Mucosa of stomach (tissue), 1 donor: Measurements from ENCODE around the gene DAP3.
A peak's percentile ranks its signal among the peaks of the same experiment; 100 is the strongest.
"Not testable (repeated sequence)": the region's sequence is repeated elsewhere in the genome, so short reads cannot be mapped to it uniquely, and the experiment has no call there.

Experiments used
- H3K27me3 ChIP-seq: one replicate; pipeline ENCODE4 v1.7.0; 2013; ENCODE audit warnings: mild to moderate bottlenecking, low read length; ENCODE audit not compliant: control insufficient read depth, insufficient read depth
- H3K36me3 ChIP-seq: one replicate; pipeline ENCODE4 v1.7.0; 2013; ENCODE audit warnings: low read length; ENCODE audit not compliant: control insufficient read depth, insufficient read depth
- H3K4me1 ChIP-seq: one replicate; pipeline ENCODE4 v1.7.0; 2013; ENCODE audit warnings: mild to moderate bottlenecking, low read length; ENCODE audit not compliant: control insufficient read depth, insufficient read depth
- H3K4me3 ChIP-seq: one replicate; pipeline ENCODE4 v1.7.0; 2013; ENCODE audit warnings: low read length
- H3K9ac ChIP-seq: one replicate; pipeline ENCODE4 v1.7.0; 2013; ENCODE audit warnings: mild to moderate bottlenecking, low read length, moderate library complexity
- H3K9me3 ChIP-seq: one replicate; pipeline ENCODE4 v1.7.0; 2013; ENCODE audit warnings: mild to moderate bottlenecking, low read length, moderate library complexity; ENCODE audit not compliant: control insufficient read depth
- donor health status: Pancreatic carcinoma.

DAP3 gene

DNA sequence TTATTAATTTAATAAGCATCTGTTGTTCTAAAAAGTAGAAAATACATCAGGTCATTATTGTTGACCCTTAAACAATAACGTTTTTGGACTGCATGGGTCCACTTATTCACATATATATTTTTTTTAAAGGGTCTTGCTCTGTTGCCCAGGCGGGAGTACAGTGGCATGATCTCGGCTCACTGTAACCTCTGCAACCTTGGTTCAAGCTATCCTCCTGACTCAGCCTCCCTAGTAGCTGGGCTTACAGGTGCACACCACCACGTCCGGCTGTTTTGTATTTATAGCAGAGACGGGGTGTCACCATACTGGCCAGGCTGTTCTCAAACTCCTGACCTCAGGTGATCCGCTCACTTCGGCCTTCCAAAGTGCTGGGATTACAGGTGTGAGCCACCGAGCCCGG lies 53.0 kb downstream of the DAP3 start:
- Histone ChIP-seq H3K4me1 (no peaks in the 10 kb centered on the region), H3K4me3 (no peak overlapping the region), H3K9ac (no peak overlapping the region), H3K27me3 (no peaks in the 10 kb centered on the region), H3K36me3 (no peaks in the 10 kb centered on the region), H3K9me3 (no peaks in the 10 kb centered on the region)

DNA sequence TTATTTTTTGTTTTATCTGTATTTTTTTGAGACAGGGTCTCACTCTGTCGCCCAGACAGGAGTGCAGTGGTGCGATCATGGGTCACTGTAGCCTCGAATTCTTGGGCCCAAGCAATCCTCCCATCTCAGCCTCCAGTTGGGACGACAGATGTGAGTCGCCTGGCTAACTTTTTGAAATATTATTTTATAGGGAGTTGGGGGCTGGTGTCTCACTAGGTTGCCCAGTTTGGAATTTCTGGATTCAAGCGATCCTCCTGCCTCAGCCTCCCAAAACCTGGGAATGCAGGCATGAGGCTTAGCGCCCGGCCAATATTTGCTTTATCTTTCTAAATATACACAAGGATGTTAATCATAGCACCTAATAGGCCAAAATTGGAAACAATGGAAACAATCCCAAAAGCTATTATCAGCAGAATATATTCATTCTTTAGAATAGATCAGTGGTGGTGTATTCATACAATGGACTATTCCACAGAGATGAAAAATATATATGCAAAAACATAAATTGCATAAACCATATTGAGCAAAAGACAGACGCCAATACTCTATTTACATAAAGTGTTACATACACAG lies 55.9 kb downstream of the DAP3 start:
- H3K27me3 ChIP-seq = no peaks in the 10 kb centered on the region
- peak overlapping the region; percentile 61 for H3K9ac ChIP-seq
- no peaks in the 10 kb centered on the region for H3K9me3 ChIP-seq
- peak overlapping the region; percentile 78 for H3K4me3 ChIP-seq
- H3K36me3 ChIP-seq = no peaks in the 10 kb centered on the region
- H3K4me1 ChIP-seq = no peaks in the 10 kb centered on the region

DNA sequence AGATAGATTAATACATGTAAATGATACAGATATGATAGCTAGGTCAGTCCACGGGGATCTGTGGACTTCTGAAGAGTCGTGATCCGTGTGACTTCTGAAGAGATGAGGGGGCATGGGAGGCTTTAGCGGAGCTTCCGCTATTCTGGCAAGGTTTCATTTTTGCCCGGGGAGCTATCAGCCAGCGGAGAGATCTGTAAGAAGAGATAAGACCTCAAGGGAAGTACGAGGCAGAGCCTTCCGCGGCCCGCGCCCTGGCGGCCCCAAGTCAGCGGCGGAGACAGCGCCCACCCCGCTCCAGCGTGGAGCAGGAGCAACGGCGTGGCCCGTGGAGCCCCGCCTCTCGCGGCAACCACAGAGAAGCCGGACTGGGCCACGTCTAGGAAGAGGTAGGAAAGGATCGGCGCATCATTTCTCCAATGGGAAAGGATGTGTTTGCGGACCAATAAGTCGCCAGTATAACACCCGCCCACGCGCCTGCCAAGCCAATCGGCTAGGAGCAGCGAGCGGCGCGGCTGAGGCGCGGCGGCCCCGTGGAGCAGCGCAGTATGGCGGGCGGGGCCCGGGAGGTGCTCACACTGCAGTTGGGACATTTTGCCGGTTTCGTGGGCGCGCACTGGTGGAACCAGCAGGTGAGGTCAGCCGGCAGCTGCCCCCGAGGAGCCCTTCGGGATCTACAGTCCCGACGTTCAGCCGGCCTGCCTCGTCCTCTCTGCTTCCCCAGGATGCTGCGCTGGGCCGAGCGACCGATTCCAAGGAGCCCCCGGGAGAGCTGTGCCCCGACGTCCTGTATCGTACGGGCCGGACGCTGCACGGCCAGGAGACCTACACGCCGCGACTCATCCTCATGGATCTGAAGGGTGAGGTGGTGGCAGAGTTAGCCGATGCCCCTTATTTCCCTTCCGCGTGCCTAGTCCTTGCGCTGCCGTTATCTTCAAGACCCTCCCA lies 56.7 kb downstream of the DAP3 start:
- not testable (repeated sequence) for H3K9me3 ChIP-seq, H3K36me3 ChIP-seq, H3K4me1 ChIP-seq, H3K27me3 ChIP-seq
- H3K9ac ChIP-seq = peak overlapping the region; percentile 61
- H3K4me3 ChIP-seq = peak overlapping the region; percentile 78

DNA sequence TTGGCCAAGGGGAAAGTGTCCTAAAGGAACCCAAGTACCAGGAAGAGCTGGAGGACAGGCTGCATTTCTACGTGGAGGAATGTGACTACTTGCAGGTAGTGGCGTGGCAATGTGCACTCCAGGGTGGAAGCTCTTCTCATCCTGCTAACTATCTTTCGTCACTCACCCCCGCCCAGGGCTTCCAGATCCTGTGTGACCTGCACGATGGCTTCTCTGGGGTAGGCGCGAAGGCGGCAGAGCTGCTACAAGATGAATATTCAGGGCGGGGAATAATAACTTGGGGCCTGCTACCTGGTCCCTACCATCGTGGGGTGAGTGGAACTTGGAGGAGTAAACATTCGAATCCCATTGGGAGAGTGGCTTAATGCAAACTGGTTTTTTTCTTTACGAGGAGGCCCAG lies 58.7 kb downstream of the DAP3 start:
- H3K4me3 ChIP-seq, H3K4me1 ChIP-seq, H3K36me3 ChIP-seq, H3K27me3 ChIP-seq, H3K9me3 ChIP-seq, H3K9ac ChIP-seq: not testable (repeated sequence)

DNA sequence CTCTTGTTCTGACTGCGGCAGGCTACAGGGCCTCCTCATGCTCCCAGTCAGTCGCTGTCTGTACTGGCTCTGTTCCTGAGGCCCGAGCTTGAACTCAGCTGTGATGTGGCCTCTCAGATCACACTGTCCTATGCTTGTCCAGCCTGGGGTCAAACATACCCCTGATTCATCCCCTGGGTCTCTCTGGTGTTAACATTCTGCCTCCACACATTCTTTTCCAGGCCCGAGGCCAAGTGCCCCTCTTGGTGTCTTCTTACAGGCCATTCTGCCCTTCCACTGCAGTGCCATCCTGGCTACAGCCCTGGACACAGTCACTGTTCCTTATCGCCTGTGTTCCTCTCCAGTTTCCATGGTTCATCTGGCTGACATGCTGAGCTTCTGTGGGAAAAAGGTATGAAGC lies 59.2 kb downstream of the DAP3 start:
- H3K27me3 ChIP-seq, H3K9ac ChIP-seq, H3K36me3 ChIP-seq, H3K4me1 ChIP-seq, H3K4me3 ChIP-seq, H3K9me3 ChIP-seq: not testable (repeated sequence)

DNA sequence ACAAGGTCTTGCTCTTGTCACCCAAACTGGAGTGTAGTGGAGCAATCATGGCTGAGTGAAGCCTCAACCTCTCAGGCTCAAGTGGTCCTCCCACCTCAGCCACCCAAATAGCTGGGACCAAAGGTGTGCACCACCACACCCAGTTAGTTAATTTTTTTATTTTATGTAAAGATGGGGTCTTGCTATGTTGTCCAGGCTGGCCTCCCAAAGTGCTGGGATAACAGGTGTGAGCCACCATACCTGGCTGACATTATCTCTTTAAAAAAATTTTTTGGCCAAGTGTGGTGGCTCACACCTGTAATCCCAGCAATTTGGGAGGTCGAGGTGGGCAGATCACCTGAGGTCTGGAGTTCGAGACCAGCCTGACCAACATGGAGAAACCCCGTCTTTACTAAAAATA lies 70.1 kb downstream of the DAP3 start:
- not testable (repeated sequence) for H3K4me3 ChIP-seq, H3K4me1 ChIP-seq, H3K36me3 ChIP-seq, H3K9me3 ChIP-seq, H3K9ac ChIP-seq, H3K27me3 ChIP-seq

DNA sequence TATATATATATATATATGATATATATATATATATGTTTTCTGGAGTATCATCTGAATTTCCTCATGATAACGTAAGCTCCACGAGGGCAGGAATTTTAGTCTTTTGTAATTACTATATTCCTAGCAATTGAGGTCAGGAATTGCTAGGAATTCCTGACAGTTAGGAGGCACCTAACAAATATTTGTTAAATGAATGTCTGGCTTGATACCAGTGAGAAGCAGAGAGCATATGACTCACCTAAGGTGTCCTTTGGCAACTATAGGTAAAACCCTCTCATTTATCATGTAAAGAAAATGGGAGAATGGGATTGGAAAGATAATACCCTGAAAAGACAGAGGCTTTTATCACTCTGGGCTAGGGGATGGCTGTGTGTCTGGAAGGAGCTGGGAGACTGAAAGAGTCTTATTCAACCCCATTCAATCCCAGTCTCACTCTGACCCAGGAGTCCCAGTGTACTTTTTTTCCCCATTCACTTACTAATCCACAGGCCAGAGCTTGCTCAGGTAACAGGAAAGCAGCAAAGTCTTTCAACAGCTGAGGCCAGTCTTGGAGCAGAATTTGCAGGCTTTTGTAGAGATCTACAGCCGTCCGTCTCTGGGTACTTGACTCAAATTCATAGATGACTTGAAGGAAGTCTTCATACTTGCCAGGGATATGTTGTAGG lies 71.2 kb downstream of the DAP3 start:
- H3K36me3 ChIP-seq = peaks cover 8% of the 10 kb centered on the region
- H3K4me1 ChIP-seq = no peaks in the 10 kb centered on the region
- no peak overlapping the region for H3K9ac ChIP-seq
- H3K27me3 ChIP-seq = no peaks in the 10 kb centered on the region
- H3K4me3 ChIP-seq = no peak overlapping the region
- no peaks in the 10 kb centered on the region for H3K9me3 ChIP-seq

DNA sequence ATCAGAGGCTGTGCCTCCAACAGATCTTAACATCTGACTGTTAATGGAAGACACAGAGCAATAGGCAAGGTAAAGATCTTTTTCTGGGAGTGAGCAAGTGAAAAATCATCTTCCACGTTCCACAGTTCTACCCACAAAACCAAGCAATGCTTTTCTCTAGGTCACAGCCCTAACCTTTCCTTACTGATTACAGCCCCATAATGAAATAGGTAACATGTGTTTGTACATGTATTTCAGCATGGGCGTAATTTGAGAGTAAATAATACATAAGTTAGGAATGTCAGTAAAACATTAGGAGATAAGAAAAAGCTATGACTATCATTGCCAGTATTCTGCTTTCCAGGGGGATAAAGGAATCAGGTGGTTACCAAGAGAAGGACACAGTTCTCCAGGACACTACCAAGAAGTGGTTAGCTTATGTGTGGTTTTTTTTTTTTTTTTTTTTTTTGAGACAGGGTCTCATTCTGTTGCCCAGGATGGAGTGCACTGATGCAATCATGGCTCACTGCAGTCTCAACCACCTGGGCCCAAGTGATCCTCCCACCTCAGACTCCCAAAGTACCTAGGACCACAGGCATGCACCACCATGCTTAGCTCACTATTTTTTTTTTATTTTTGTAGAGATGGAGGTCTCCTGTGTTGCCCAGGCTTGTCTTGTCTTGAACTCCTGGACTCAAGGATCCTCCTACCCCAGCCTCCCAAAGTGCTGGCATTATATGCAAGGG lies 72.0 kb downstream of the DAP3 start:
- no peaks in the 10 kb centered on the region for H3K9me3 ChIP-seq
- H3K9ac ChIP-seq = no peak overlapping the region
- H3K4me3 ChIP-seq = no peak overlapping the region
- no peaks in the 10 kb centered on the region for H3K27me3 ChIP-seq
- no peaks in the 10 kb centered on the region for H3K4me1 ChIP-seq
- H3K36me3 ChIP-seq = peaks cover 8% of the 10 kb centered on the region

DNA sequence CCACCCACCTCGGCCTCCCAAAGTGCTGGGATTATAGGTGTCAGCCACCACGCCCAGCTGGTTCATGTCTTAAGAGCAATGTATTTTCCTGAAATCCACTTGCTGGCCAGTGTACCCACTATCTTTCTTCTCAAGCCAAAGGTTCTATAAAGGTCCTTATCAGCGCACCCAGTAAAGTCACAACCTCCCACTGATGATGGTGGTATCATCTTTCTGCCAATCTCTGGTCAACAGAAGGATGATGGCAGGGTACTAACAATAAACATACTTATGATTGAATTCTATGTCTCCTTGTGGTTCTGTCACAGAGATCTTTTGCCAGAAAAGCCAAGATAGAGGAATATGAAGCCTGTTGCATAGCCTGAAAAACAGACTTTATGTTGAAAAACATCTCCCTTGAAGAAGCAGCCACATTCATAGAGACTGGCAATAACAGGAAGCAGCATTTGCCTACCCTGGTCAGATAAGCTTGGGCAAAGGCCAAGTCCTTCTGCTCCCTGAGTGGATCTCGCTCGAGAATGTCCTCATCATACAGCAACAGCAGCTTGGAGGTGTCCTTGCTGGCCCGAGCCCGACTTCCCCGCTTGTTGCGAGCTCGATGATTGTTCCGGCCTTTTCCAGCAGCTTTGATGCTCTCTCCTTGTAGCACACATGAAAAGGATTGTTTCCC lies 73.0 kb downstream of the DAP3 start:
- Histone ChIP-seq H3K9ac (no peak overlapping the region), H3K36me3 (peaks cover 8% of the 10 kb centered on the region), H3K27me3 (no peaks in the 10 kb centered on the region), H3K4me3 (no peak overlapping the region), H3K4me1 (no peaks in the 10 kb centered on the region), H3K9me3 (no peaks in the 10 kb centered on the region)

DNA sequence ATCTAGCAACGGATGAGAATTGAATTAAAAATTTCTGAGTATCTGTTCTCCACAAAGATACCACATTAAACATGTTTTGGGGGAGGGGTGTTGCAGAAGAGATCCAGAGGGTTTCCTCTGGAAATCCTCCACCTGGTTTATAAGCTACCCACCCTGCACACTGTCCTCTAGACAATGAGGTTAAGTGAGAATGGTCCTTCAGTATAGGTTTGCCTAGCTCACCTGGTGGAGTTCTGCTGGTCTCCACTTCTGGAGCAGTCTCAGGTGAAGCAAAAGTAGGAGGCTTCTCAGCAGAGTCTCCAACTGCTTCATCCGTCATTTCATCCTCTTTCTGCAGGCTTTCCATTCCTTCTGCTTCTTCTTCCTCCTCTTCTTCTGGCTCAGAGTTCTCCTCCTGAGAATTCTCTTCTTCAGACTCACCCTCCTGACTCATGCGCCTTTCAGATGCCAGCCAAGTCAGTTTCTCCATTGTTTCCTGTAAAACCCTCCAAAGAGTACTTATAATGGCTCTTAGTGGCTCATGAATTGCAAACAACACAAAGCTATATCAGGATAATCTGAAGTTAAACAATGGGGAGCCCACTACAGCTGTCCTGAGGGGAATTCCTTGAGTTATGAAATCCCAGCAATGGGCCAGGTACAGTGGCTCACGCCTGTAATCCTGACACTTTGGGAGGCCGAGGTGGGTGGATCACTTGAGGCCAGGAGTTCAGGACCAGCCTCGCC lies 74.4 kb downstream of the DAP3 start:
- not testable (repeated sequence) for H3K9ac ChIP-seq, H3K27me3 ChIP-seq, H3K9me3 ChIP-seq, H3K36me3 ChIP-seq, H3K4me1 ChIP-seq, H3K4me3 ChIP-seq

DNA sequence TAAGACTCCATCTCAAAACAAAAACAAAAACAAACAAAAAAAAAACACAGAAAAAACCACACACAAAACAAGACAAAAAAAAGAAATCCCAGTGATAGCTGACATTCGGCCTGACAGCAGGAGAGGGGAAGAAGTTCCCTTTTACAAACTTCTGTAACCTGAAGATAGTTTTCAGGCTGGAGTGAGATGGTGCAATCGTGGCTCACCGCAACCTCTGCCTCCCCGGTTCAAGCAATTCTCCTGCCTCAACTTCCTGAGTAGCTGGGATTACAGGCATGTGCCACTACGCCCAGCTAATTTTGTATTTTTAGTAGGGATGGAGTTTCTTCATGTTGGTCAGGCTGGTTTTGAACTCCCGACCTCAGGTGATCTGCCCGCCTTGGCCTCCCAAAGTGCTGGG lies 75.1 kb downstream of the DAP3 start:
- H3K36me3 ChIP-seq, H3K9ac ChIP-seq, H3K4me1 ChIP-seq, H3K4me3 ChIP-seq, H3K9me3 ChIP-seq, H3K27me3 ChIP-seq: not testable (repeated sequence)
